WERI-Rb-1 (cell line): ENCODE results near the gene SMOC2.

Experiments used
- DNase-seq: peaks from one replicate; pipeline ENCODE4 v3.0.0-alpha.2; 2020
- H3K27ac ChIP-seq: fragments of 250-450 bp; sonication (Bioruptor Pico); 2 replicates; pipeline ENCODE4 v1.5.1; 2020; ENCODE audit warnings: mild to moderate bottlenecking, moderate library complexity
- H3K27me3 ChIP-seq: fragments of 250-450 bp; sonication (Bioruptor Pico); 2 replicates; pipeline ENCODE4 v1.5.1; 2021; ENCODE audit warnings: mild to moderate bottlenecking, low read depth, moderate library complexity; ENCODE audit not compliant: insufficient read depth, severe bottlenecking
- H3K36me3 ChIP-seq: fragments of 250-450 bp; sonication (Bioruptor Pico); 2 replicates; pipeline ENCODE4 v1.5.1; 2020; ENCODE audit warnings: mild to moderate bottlenecking, moderate library complexity
- H3K4me3 ChIP-seq: 2 replicates; pipeline ENCODE4 v1.5.1; 2011; ENCODE audit warnings: low read depth, mild to moderate bottlenecking, control low read depth, low read length
- H3K9me3 ChIP-seq: fragments of 250-450 bp; sonication (Bioruptor Pico); 2 replicates; pipeline ENCODE4 v1.5.1; 2021; ENCODE audit warnings: mild to moderate bottlenecking, moderate library complexity; ENCODE audit not compliant: severe bottlenecking
- TF ChIP-seq, protein P1 (sequence below): IDR thresholded peaks from 2 replicates; pipeline ENCODE4 v1.5.1; 2011; ENCODE audit warnings: low read depth, mild to moderate bottlenecking, control low read depth, inconsistent platforms, low read length

The SMOC2 gene

GRCh38 chr6:168640768-168641167, 199.8 kb downstream of the SMOC2 start:
- no peak overlapping the region for H3K27ac ChIP-seq
- H3K36me3 ChIP-seq: no peaks in the 10 kb centered on the region
- H3K9me3 ChIP-seq: no peaks in the 10 kb centered on the region
- TF ChIP-seq, protein P1, sequence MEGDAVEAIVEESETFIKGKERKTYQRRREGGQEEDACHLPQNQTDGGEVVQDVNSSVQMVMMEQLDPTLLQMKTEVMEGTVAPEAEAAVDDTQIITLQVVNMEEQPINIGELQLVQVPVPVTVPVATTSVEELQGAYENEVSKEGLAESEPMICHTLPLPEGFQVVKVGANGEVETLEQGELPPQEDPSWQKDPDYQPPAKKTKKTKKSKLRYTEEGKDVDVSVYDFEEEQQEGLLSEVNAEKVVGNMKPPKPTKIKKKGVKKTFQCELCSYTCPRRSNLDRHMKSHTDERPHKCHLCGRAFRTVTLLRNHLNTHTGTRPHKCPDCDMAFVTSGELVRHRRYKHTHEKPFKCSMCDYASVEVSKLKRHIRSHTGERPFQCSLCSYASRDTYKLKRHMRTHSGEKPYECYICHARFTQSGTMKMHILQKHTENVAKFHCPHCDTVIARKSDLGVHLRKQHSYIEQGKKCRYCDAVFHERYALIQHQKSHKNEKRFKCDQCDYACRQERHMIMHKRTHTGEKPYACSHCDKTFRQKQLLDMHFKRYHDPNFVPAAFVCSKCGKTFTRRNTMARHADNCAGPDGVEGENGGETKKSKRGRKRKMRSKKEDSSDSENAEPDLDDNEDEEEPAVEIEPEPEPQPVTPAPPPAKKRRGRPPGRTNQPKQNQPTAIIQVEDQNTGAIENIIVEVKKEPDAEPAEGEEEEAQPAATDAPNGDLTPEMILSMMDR: no peak
- H3K4me3 ChIP-seq: no peak overlapping the region
- no peak for DNase-seq
- no peaks in the 10 kb centered on the region for H3K27me3 ChIP-seq

DNA sequence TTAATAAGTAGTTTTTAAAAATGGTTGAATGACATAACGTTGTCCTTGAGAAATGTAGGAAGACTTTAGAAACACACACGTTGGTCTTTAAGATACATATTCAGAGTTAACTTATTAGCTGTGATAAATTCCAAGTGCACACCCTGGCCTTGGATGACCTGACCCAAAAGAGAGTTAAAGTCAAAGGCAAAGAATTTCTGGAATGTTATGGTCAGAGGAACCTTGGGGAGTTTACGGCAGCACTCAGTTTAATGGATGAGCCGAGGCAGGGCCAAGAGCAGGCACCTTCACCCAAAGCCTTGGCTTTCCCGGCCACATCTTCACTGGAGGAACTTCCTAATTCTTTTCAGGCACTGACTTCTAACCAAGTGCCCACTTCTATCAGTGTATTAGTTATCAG, 200.5 kb downstream of the SMOC2 start:
- TF ChIP-seq, protein P1: no peak
- Histone ChIP-seq H3K9me3 (no peaks in the 10 kb centered on the region), H3K27me3 (no peaks in the 10 kb centered on the region), H3K4me3 (no peak overlapping the region), H3K36me3 (no peaks in the 10 kb centered on the region), H3K27ac (no peak overlapping the region)
- no peak for DNase-seq

- Histone ChIP-seq H3K9me3 (no peaks in the 10 kb centered on the region), H3K27me3 (no peaks in the 10 kb centered on the region), H3K27ac (no peak overlapping the region), H3K4me3 (no peak overlapping the region), H3K36me3 (no peaks in the 10 kb centered on the region)
- no peak for DNase-seq
- TF ChIP-seq, protein P1: no peak
Observed at GRCh38 chr6:168643401-168643800, 202.4 kb downstream of the SMOC2 start.

DNA sequence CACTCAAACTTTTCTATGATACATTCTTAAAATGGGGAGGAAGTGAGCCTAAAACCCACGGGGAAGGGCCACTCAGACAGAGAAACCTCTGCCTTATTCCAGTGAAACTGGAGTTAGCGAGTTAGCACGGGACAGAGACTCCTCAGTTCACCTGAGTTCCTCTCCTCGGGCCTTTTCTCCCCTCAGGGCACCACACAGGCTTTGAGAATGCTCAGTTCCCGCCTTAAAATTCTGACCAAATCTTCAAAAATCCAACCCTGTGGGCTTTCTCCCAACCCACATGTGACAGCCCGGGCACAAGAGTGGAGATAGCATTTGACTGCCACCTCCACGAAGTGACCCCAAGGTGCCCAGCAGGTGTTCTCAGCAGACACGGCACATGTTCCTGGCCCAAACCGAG, 204.3 kb downstream of the SMOC2 start:
- H3K27me3 ChIP-seq: no peaks in the 10 kb centered on the region
- no peak overlapping the region for H3K4me3 ChIP-seq
- H3K9me3 ChIP-seq: no peaks in the 10 kb centered on the region
- TF ChIP-seq, protein P1: no peak
- no peak overlapping the region for H3K27ac ChIP-seq
- no peaks in the 10 kb centered on the region for H3K36me3 ChIP-seq
- DNase-seq: no peak

DNA sequence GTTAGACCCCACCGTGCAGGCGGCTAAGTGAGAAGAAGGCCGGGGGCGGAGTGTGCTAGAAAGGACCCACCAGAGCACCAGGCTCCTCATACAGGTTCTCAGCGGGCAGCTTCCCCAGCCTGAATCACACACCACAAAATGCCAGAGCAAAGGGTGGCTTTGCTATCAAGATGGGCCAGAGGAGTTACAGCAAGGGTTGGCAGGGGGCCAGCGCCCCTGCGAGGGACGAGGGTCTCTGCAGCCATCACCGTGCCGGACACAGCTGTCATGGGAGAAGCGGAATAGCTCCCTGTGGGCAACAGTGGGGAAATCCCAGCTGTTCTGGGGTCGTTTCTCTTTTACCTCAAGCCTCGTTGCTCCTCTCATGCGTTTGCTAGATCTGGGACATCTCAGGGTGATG, 206.3 kb downstream of the SMOC2 start:
- TF ChIP-seq, protein P1: no peak

GRCh38 chr6:168648240-168649125, 207.5 kb downstream of the SMOC2 start:
- TF ChIP-seq, protein P1: no peak
- no peak for DNase-seq
- H3K27me3 ChIP-seq: no peaks in the 10 kb centered on the region

More for the DNA sequence above, 206.3 kb downstream of the SMOC2 start:
- Histone ChIP-seq H3K27ac (no peak overlapping the region), H3K36me3 (no peaks in the 10 kb centered on the region), H3K9me3 (no peaks in the 10 kb centered on the region), H3K4me3 (no peak overlapping the region), H3K27me3 (no peaks in the 10 kb centered on the region)
- DNase-seq: no peak

More at GRCh38 chr6:168648240-168649125, 207.5 kb downstream of the SMOC2 start:
- no peaks in the 10 kb centered on the region for H3K36me3 ChIP-seq
- no peaks in the 10 kb centered on the region for H3K9me3 ChIP-seq
- H3K4me3 ChIP-seq: no peak overlapping the region
- no peak overlapping the region for H3K27ac ChIP-seq
